Motor neuron (in vitro differentiated cells): ENCODE measurements around the gene DEPDC5. TPM values are rescaled to one million over a fixed set of nuclear protein-coding genes. Genes with fewer than 3 reads are reported as not detected.

Experiments
- ATAC-seq, 8 experiments: fragments of 200-7000 bp; cut with Tn5 transposase; replicated peaks in 6 of 8; 2 replicates each; pipeline ENCODE4 v1.8.0; 2021; ENCODE audit warnings: mild to moderate bottlenecking in 8 of 8, moderate library complexity in 8 of 8
- H3K27ac ChIP-seq, 2 donors: fragments of 250-450 bp; sonication (Bioruptor Pico); 2 replicates each; pipeline ENCODE4 v1.9.0; 2021; ENCODE audit warnings: antibody characterized with exemption in 2 of 2, mild to moderate bottlenecking in 2 of 2, moderate library complexity in 1 of 2
- H3K4me1 ChIP-seq, 2 donors: fragments of 250-450 bp; sonication (Bioruptor Pico); replicated peaks in 1 of 2; 2 replicates each; pipeline ENCODE4 v1.6.1; 2021; ENCODE audit warnings: antibody characterized with exemption in 2 of 2, mild to moderate bottlenecking in 2 of 2, moderate library complexity in 1 of 2
- H3K4me3 ChIP-seq, 5 donors: fragments of 250-450 bp; sonication (Bioruptor Pico); 2 replicates each; pipeline ENCODE4 v1.9.0; 2021; ENCODE audit warnings: antibody characterized with exemption in 5 of 5, mild to moderate bottlenecking in 5 of 5, moderate library complexity in 4 of 5
- WGBS, 10 experiments: fragments of 450-650 bp; shearing (Covaris generic); methylation state at CpG; one replicate each; pipeline ENCODE4 v1.0.0; 2022; 5-methylcytosine and 5-hydroxymethylcytosine counted together
- in situ Hi-C, 9 experiments: fragments of 400-800 bp; cut with MboI; loops; one replicate each; pipeline ENCODE4 v1.15.0; 2021; ENCODE audit warnings: low sequenced_read_pairs in 9 of 9, low pct_unique_long_range_greater_than_20kb in 2 of 9; ENCODE audit not compliant: unreplicated experiment in 9 of 9
- total RNA-seq, 8 experiments: library from RNA; unstranded; fragments of 300-600 nt; gene quantifications; 2 replicates each; pipeline versions ENCODE4 v1.2.3 to v1.2.4, GENCODE V29; 2022

Gene DEPDC5
- total RNA-seq, 8 experiments from 2014 or later, result 10.4 to 35.6 (median 14.6) TPM

DNA sequence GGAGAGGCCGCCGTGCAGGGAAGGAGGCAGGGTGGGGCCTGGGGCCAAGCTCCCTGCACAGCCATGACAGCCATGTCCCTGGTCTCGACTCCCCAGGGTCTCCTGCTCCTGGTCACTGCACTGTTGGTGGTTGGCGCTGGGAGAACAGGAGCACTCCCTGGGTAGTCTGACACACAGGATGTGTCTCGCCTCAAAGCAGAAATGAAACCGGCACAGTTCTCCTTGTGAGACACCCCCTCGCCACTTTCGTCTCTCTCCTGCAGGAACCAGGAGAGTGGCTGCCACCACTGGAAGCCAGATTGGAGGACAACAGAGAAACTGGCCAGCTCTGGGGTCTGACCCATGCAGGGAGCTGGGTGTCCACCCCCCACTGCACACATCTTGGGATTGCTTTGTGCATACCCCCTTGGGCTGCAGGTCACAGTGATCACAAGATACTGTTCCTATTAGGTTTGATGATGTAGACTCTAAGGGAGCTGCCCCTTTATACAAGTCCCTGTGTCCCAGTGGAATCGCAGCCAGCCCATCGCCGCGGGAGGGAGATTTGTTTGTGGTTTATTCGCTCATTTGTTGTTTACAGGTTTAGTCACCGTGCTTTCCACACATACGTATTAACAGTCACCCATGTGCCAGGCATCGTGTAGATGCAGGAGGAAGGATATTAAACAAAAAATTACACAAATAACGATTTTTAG, 163.6 kb downstream of the DEPDC5 start:
- no peak for ATAC-seq
- no peak overlapping the region for H3K4me3 ChIP-seq
- H3K27ac ChIP-seq, result no peak overlapping the region
- in situ Hi-C loops, result no loop called here
- 60 to 78% (median 67%) methylated on average over 1 to 8 of the region's 17 CpGs; no CpG with 5 or more reads in 4 of the 10 experiments for WGBS, 10 experiments
- H3K4me1 ChIP-seq, result peaks cover 10 to 12% of the 10 kb centered on the region in 2 donors

- peaks cover 24 to 27% of the 10 kb centered on the region in 2 donors for H3K4me1 ChIP-seq
- 100% methylated on average over 1 of the region's 3 CpGs; no CpG with 5 or more reads in 8 of the 10 experiments for WGBS, 10 experiments
- no peak overlapping the region for H3K4me3 ChIP-seq
- ATAC-seq, result no peak
- in situ Hi-C loops, result no loop called here
- no peak overlapping the region for H3K27ac ChIP-seq
Measured at GRCh38 chr22:31919730-31920129, 165.9 kb downstream of the DEPDC5 start.

DNA sequence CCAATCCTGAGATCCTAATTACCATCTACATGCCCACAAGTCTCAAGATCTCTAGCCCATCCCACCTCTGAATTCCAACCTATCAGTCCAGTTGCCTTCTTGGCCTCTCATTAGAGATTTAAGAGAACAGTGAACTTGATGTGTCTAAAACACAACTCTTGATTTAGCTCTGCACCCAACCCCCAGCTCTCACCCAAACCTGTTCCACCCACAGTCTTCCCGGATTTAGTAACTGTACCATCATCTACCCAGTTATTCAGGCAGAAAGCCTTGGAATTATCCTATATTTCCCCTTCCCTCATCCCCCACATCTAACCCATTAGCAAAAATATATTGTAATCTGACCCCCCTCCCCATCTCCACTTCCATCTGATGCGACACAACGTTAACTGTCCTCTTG, 166.5 kb downstream of the DEPDC5 start:
- Histone ChIP-seq H3K4me1 (peaks cover 24 to 27% of the 10 kb centered on the region in 2 donors), H3K4me3 (no peak overlapping the region), H3K27ac (no peak overlapping the region)
- in situ Hi-C loops, result no loop called here
- no peak for ATAC-seq
- WGBS, 10 experiments, result 59 to 88% methylated on average over 2 of the region's 3 CpGs; no CpG with 5 or more reads in 8 of the 10 experiments

- WGBS, 10 experiments, result 60 to 100% (median 96%) methylated on average over 1 to 3 of the region's 3 CpGs; no CpG with 5 or more reads in 5 of the 10 experiments
Measured at GRCh38 chr22:31921106-31921505, 167.3 kb downstream of the DEPDC5 start.

DNA sequence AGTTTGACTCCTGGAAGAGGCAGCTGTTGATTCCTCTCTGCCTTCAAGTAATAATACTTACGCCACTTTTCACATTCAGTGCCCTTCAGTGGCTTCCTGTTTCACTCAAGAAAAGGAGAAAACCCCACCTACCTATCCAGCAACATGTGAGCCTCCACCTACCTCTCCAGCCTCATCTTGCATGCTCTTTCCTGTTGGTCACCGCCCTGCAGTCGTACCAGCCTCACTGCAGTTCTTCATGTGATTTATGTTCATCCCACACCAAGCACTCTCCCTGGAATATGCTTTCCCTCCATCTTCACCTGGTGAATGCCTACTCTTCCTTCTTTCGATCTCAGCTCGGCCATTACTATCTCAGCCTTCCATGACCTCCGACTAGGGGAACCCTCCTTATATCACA, 168.7 kb downstream of the DEPDC5 start:
- Histone ChIP-seq H3K4me1 (peaks cover 45 to 48% of the 10 kb centered on the region in 2 donors), H3K27ac (no peak overlapping the region), H3K4me3 (no peak overlapping the region)
- 74 to 94% (median 86%) methylated on average over 2 to 6 of the region's 6 CpGs; no CpG with 5 or more reads in 2 of the 10 experiments for WGBS, 10 experiments
- ATAC-seq, result peak in 1 of 8 experiments; percentile 13
- in situ Hi-C loops, result no loop called here

More at GRCh38 chr22:31921106-31921505, 167.3 kb downstream of the DEPDC5 start:
- H3K27ac ChIP-seq, result no peak overlapping the region
- ATAC-seq, result no peak
- no peak overlapping the region for H3K4me3 ChIP-seq
- in situ Hi-C loops, result no loop called here
- peaks cover 31 to 35% of the 10 kb centered on the region in 2 donors for H3K4me1 ChIP-seq

- Histone ChIP-seq H3K4me1 (peaks cover 41 to 42% of the 10 kb centered on the region in 2 donors), H3K4me3 (no peak overlapping the region), H3K27ac (no peak overlapping the region)
- in situ Hi-C loops, result no loop called here
- WGBS, 10 experiments, result 0 to 80% (median 59%) methylated on average over 1 to 5 of the region's 5 CpGs; no CpG with 5 or more reads in 2 of the 10 experiments
- ATAC-seq, result peak in 2 of 8 experiments; percentile 32
Measured at GRCh38 chr22:31923136-31923535, 169.3 kb downstream of the DEPDC5 start.

DNA sequence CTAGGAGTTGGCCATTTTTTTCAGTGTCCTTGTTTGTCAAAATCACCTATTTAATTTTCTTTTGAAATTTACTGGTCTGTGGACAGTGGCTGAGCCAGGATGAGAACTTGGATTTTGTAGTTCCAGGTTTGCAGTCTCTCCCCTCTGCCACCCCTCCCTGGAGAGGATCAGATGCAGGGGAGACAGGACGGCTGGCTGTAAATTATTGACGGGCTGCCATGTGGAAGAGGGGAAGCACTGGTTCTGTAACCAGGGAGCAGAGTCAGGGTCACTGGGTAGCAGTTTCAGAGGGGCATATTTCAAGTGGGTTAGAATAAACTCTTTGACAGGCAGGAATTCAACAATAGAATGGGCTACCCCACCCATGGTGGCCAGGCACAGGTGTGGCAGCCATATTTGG, 169.9 kb downstream of the DEPDC5 start:
- Histone ChIP-seq H3K4me1 (peaks cover 36 to 38% of the 10 kb centered on the region in 2 donors), H3K4me3 (no peak overlapping the region), H3K27ac (no peak overlapping the region)
- 8 to 60% (median 11%) methylated on average over 1 to 2 of the region's 2 CpGs; no CpG with 5 or more reads in 6 of the 10 experiments for WGBS, 10 experiments
- in situ Hi-C loops, result no loop called here
- peak in 2 of 8 experiments; percentile 7 to 39 for ATAC-seq

GRCh38 chr22:31925056-31925455, 171.2 kb downstream of the DEPDC5 start:
- 29 to 100% (median 100%) methylated on average over 1 of the region's 1 CpG; no CpG with 5 or more reads in 1 of the 10 experiments for WGBS, 10 experiments
- Histone ChIP-seq H3K4me3 (no peak overlapping the region), H3K4me1 (peaks cover 48 to 51% of the 10 kb centered on the region in 2 donors), H3K27ac (no peak overlapping the region)
- in situ Hi-C loops, result no loop called here
- no peak for ATAC-seq

DNA sequence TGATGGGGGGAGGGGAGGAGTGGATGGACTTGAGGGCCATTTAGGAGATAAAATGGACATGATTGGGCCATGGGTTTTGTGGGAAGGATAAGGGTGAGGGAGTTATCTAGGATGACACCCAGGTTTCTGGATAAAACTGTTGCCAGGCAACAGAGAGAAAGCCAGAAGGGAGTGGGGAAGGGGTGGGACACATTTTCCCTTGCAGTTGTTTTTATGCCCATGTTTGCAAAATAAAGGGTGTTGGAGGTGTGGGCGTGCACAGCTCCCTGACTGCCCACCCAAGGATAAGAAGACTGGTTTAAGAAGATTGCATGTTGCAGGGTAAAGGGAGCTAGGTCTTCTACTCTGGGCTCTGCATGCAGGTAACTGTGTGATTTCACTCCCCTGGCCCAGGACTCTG, 172.2 kb downstream of the DEPDC5 start:
- Histone ChIP-seq H3K27ac (no peak overlapping the region), H3K4me3 (no peak overlapping the region), H3K4me1 (peaks cover 48 to 53% of the 10 kb centered on the region in 2 donors)
- 0 to 83% (median 51%) methylated on average over 1 of the region's 1 CpG; no CpG with 5 or more reads in 6 of the 10 experiments for WGBS, 10 experiments
- peak in 1 of 8 experiments; percentile 45 for ATAC-seq
- in situ Hi-C loops, result no loop called here

DNA sequence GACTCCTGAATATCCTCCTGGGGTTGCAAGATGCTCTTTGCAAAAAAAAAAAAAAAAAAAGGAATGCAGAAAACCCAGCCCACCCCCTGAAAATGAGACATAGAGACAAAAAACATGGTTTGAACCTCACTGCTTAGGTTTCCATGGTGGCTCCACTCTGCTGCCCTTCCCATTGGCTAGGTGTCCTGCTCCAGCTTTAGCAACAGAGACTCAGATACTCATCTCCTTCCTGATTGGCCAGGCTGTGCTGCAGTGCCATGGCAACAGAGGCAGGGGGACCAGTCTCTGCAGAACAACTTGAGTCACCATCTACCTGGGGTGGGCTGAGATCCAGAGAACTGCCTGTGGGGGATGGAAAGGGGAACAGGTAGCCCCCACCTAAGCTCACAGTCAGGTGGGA, 173.2 kb downstream of the DEPDC5 start:
- in situ Hi-C loops, result no loop called here
- Histone ChIP-seq H3K27ac (peak overlapping the region in 1 of 2 donors; percentile 19), H3K4me1 (peaks cover 48 to 53% of the 10 kb centered on the region in 2 donors), H3K4me3 (no peak overlapping the region)
- ATAC-seq, result peak; percentile 31 to 87 (median 75)

- in situ Hi-C loops, result no loop called here
- 29 to 100% (median 65%) methylated on average over 1 to 3 of the region's 3 CpGs; no CpG with 5 or more reads in 6 of the 10 experiments for WGBS, 10 experiments
- no peak overlapping the region for H3K27ac ChIP-seq
- peaks cover 48 to 53% of the 10 kb centered on the region in 2 donors for H3K4me1 ChIP-seq
- no peak for ATAC-seq
- H3K4me3 ChIP-seq, result no peak overlapping the region
Measured at GRCh38 chr22:31927562-31927961, 173.7 kb downstream of the DEPDC5 start.

- Histone ChIP-seq H3K4me3 (no peak overlapping the region), H3K4me1 (peaks cover 34 to 38% of the 10 kb centered on the region in 2 donors), H3K27ac (peak overlapping the region; percentile 73 to 78)
- peak in 6 of 8 experiments; percentile 30 to 85 (median 79) for ATAC-seq
- WGBS, 10 experiments, result 0 to 83% (median 62%) methylated on average over 1 to 4 of the region's 8 CpGs; no CpG with 5 or more reads in 3 of the 10 experiments
- in situ Hi-C loops, result no loop called here
Measured at GRCh38 chr22:31929167-31929930, 175.5 kb downstream of the DEPDC5 start.

DNA sequence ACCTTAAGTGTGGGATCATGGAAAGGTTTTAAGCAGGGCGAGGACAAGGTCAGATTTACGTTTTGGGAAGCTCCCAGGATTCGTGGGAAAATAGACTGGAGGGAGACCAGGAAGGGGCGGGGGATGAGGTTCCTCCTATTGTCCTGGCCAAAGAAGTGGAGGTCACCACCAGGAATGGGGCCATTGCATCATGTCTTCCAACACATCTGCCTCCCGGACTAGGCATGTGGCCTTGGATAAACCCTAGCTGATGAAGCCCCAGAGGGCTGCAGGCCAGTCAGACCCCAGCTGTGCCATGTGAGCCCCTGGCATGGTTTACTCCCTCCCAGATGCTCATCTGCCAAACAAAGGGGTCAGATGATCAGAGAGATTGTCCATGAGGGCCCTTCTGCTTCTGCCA, 179.0 kb downstream of the DEPDC5 start:
- ATAC-seq, result no peak
- Histone ChIP-seq H3K27ac (no peak overlapping the region), H3K4me1 (peaks cover 17% of the 10 kb centered on the region in 2 donors), H3K4me3 (no peak overlapping the region)
- in situ Hi-C loops, result no loop called here
- 34 to 85% (median 66%) methylated on average over 2 to 5 of the region's 5 CpGs; no CpG with 5 or more reads in 3 of the 10 experiments for WGBS, 10 experiments
